Activated naive CD8-positive, alpha-beta T cell treated with anti-CD3 and anti-CD28 coated beads, Interleukin-2, amount 10 ng/mL, durations not matched to agents 7 days and 5 days (primary cell): ENCODE measurements around the gene GNG5. TPM values are rescaled to one million over a fixed set of nuclear protein-coding genes. Genes with fewer than 3 reads are reported as not detected.
"Not testable (repeated sequence)": the region's sequence is repeated elsewhere in the genome, so short reads cannot be mapped to it uniquely, and the experiment has no call there.

ENCODE experiments used
- ATAC-seq: fragments of 150-1000 bp; cut with Tn5 transposase; one replicate; pipeline ENCODE4 v1.10.0; 2021; ENCODE audit warnings: low read depth, moderate library complexity
- POLR2A ChIA-PET: fragments of 350-600 bp; sonication (Branson Sonifier 250); formaldehyde crosslinking; loops from one replicate; lab custom pipeline; 2021; ENCODE audit warnings: antibody characterized with exemption; lab: Charles Lee
- DNase-seq: peaks from one replicate; pipeline ENCODE4 v3.0.0; 2021
- H3K27ac Mint-ChIP-seq: one replicate; pipeline ENCODE4 v1.8.0; 2022; ENCODE audit warnings: mild to moderate bottlenecking, mixed read lengths
- H3K27me3 Mint-ChIP-seq: one replicate; pipeline ENCODE4 v1.8.0; 2022; ENCODE audit warnings: mild to moderate bottlenecking, moderate library complexity, mixed read lengths
- H3K36me3 Mint-ChIP-seq: one replicate; pipeline ENCODE4 v1.8.0; 2021; ENCODE audit warnings: mild to moderate bottlenecking, mixed read lengths
- H3K4me1 Mint-ChIP-seq: one replicate; pipeline ENCODE4 v1.8.0; 2021; ENCODE audit warnings: mixed read lengths
- H3K4me3 Mint-ChIP-seq: one replicate; pipeline ENCODE4 v1.8.0; 2022; ENCODE audit warnings: mild to moderate bottlenecking, moderate library complexity, mixed read lengths
- H3K9me3 Mint-ChIP-seq: one replicate; pipeline ENCODE4 v1.8.0; 2021; ENCODE audit warnings: mixed read lengths
- total RNA-seq, 2 experiments: library from RNA; stranded (reverse); gene quantifications; one replicate each; pipeline ENCODE4 v1.2.3, GENCODE V29; 2021

The GNG5 gene
- total RNA-seq, result 10 to 100 TPM; 88.0 to 88.4 TPM

- Mint-ChIP-seq H3K27ac (peak within 1 kb of the TSS; percentile 100), H3K4me1 (peaks cover 22% of the 10 kb centered on the region), H3K27me3 (no peaks in the 10 kb centered on the region), H3K36me3 (peaks cover 28% of the 10 kb centered on the region), H3K9me3 (peaks cover 3% of the 10 kb centered on the region), H3K4me3 (peak within 1 kb of the TSS; percentile 99)
- peak; percentile 99 for DNase-seq
- POLR2A ChIA-PET, result interaction anchor here (0.5 to 4.4 kb wide), 31 partner anchors 8 to 770 kb away, joined by 3 to 84 read pairs (median 4); partner anchors contain the start of genes BCL10, CTBS, PRKACB and RPF1
- ATAC-seq, result peak; percentile 91
Observed at GRCh38 chr1:84506002-84506728, at the start of gene GNG5, which contains the start of gene SPATA1. Gene GNG5 (minus strand): TSS chr1:84506581. CDS start chr1:84506091, 490 bp downstream. Gene SPATA1 (plus strand): TSS chr1:84506386. CDS start chr1:84516360, 9,974 bp downstream.

- POLR2A ChIA-PET, result no interaction called here
- Mint-ChIP-seq H3K27ac (no peak overlapping the region), H3K36me3 (peaks cover 14% of the 10 kb centered on the region), H3K27me3 (no peaks in the 10 kb centered on the region), H3K4me3 (no peak overlapping the region), H3K9me3 (no peaks in the 10 kb centered on the region), H3K4me1 (no peaks in the 10 kb centered on the region)
- DNase-seq (no peak), ATAC-seq (no peak)
Observed at GRCh38 chr1:84550826-84551225, 44.4 kb upstream of the GNG5 start.

DNA sequence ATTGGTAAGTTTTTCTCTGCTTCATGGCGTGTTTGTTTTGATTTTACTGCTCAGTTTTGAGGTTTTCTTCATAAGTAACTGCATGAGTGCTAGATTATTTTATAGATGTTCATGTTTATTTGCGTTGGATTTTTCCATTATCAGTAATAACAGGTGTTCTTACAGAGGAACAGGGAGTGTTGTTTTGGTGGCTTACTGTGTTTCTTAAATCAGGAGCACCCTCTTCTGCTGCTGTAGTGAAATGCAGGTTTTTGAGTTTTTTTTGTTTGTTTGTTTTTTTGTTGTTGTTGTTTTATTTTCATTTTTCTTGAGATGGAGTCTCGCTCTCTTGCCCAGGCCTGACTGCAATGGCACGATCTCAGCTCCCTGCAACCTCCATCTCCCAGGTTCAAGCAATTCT, 35.3 kb upstream of the GNG5 start:
- ATAC-seq, result no peak
- peaks cover 13% of the 10 kb centered on the region for H3K4me1 Mint-ChIP-seq
- no peaks in the 10 kb centered on the region for H3K9me3 Mint-ChIP-seq
- no peak for DNase-seq
- no peak overlapping the region for H3K27ac Mint-ChIP-seq
- no peak overlapping the region for H3K4me3 Mint-ChIP-seq
- POLR2A ChIA-PET, result no interaction called here
- peaks cover 13% of the 10 kb centered on the region for H3K36me3 Mint-ChIP-seq
- no peaks in the 10 kb centered on the region for H3K27me3 Mint-ChIP-seq

DNA sequence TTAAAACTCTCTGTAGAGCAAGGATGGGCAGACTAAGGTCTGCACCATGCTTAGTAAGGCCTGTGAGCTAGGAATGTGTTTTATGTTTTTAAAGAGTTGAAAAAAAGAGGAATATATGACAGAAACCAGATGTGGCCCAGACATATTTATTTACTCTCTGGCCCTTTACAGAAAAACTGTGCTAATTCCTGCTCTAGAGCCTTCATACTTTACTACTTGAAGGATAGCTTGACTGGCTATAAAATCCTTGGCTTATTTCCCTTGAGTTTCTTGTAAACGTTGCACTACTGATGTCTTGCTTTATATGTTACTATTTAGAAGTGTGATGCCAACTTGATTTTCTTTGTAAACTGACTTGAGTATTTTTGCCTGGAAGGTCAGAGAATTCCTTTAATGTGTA, 34.4 kb upstream of the GNG5 start:
- no peak overlapping the region for H3K27ac Mint-ChIP-seq
- no peak for ATAC-seq
- POLR2A ChIA-PET, result interaction anchor here (1.7 kb wide), 1 partner anchor 33 kb away, joined by 5 read pairs; the partner anchor contains the start of gene CTBS

GRCh38 chr1:84539972-84540371, 33.6 kb upstream of the GNG5 start:
- peaks cover 14% of the 10 kb centered on the region for H3K4me1 Mint-ChIP-seq
- H3K4me3 Mint-ChIP-seq, result no peak overlapping the region
- H3K9me3 Mint-ChIP-seq, result no peaks in the 10 kb centered on the region
- H3K27me3 Mint-ChIP-seq, result no peaks in the 10 kb centered on the region
- no peak overlapping the region for H3K27ac Mint-ChIP-seq
- POLR2A ChIA-PET, result interaction anchor here (1.7 kb wide), 1 partner anchor 34 kb away, joined by 5 read pairs; the partner anchor contains the start of gene CTBS
- peaks cover 10% of the 10 kb centered on the region for H3K36me3 Mint-ChIP-seq
- DNase-seq (no peak), ATAC-seq (no peak)

More for the DNA sequence above, 34.4 kb upstream of the GNG5 start:
- no peaks in the 10 kb centered on the region for H3K27me3 Mint-ChIP-seq
- DNase-seq, result no peak
- peaks cover 10% of the 10 kb centered on the region for H3K36me3 Mint-ChIP-seq
- H3K4me3 Mint-ChIP-seq, result no peak overlapping the region
- peaks cover 13% of the 10 kb centered on the region for H3K4me1 Mint-ChIP-seq
- H3K9me3 Mint-ChIP-seq, result no peaks in the 10 kb centered on the region

- H3K27ac Mint-ChIP-seq, result peak overlapping the region; percentile 31
- DNase-seq, result no peak
- no peak overlapping the region for H3K4me3 Mint-ChIP-seq
- no peak for ATAC-seq
- H3K27me3 Mint-ChIP-seq, result no peaks in the 10 kb centered on the region
- H3K9me3 Mint-ChIP-seq, result no peaks in the 10 kb centered on the region
- peaks cover 15% of the 10 kb centered on the region for H3K4me1 Mint-ChIP-seq
- POLR2A ChIA-PET, result interaction anchor here (1.5 kb wide), 1 partner anchor 33 kb away, joined by 5 read pairs; the partner anchor contains the start of genes GNG5 and SPATA1
- peaks cover 10% of the 10 kb centered on the region for H3K36me3 Mint-ChIP-seq
Observed at GRCh38 chr1:84538599-84538998, 32.2 kb upstream of the GNG5 start.

GRCh38 chr1:84525779-84526178, 19.4 kb upstream of the GNG5 start:
- ATAC-seq (no peak), DNase-seq (no peak)
- H3K4me1 Mint-ChIP-seq, result no peaks in the 10 kb centered on the region
- POLR2A ChIA-PET, result no interaction called here
- no peaks in the 10 kb centered on the region for H3K27me3 Mint-ChIP-seq
- H3K4me3 Mint-ChIP-seq, result no peak overlapping the region
- H3K27ac Mint-ChIP-seq, result no peak overlapping the region
- H3K9me3 Mint-ChIP-seq, result no peaks in the 10 kb centered on the region
- H3K36me3 Mint-ChIP-seq, result peaks cover 10% of the 10 kb centered on the region

DNA sequence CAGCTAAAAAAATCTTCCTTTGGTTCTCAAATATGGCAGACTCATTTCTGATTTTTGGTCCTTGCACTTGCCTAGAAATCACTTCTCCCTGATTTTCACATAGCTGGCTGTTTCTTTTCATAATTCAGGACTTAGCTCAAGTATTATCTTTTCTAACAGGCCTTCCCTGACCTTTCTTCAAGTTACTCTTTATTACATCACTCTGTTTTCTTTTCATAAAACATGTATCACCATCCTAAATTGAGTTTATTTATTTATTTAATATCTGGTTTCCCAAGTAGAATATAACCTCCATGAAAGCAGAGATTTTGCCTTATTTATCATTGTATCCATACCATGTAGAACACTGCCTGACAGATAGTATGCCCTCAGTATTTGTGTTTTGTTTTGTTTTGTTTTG, 18.2 kb upstream of the GNG5 start:
- Mint-ChIP-seq H3K27ac (no peak overlapping the region), H3K27me3 (no peaks in the 10 kb centered on the region), H3K9me3 (no peaks in the 10 kb centered on the region), H3K4me1 (no peaks in the 10 kb centered on the region), H3K36me3 (peaks cover 8% of the 10 kb centered on the region), H3K4me3 (no peak overlapping the region)
- ATAC-seq (no peak), DNase-seq (no peak)
- POLR2A ChIA-PET, result interaction anchor here (0.9 kb wide), 1 partner anchor 19 kb away, joined by 3 read pairs; the partner anchor contains the start of genes GNG5 and SPATA1

DNA sequence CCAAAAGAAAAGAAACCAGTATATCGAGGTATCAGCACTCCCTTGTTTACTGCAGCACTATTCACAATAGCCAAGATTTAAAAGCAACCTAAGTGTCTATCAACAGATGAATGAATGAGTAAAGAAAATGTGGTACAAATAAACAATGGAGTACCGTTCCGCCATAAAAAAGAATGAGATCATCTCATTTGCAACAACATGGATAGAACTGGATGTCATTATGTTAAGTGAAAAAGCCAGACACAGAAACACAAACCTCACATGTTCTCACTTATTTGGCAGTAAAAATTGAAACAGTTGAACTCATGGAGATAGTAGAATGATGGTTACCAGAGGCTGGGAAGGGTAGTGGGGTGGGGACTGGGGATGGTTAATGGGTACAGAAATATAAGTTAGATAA, 4.3 kb upstream of the GNG5 start:
- POLR2A ChIA-PET, result no interaction called here
- H3K4me3 Mint-ChIP-seq, result no peak overlapping the region
- H3K4me1 Mint-ChIP-seq, result peaks cover 2% of the 10 kb centered on the region
- no peak overlapping the region for H3K27ac Mint-ChIP-seq
- H3K36me3 Mint-ChIP-seq, result peaks cover 18% of the 10 kb centered on the region
- peaks cover 3% of the 10 kb centered on the region for H3K9me3 Mint-ChIP-seq
- ATAC-seq, result no peak
- no peak for DNase-seq
- no peaks in the 10 kb centered on the region for H3K27me3 Mint-ChIP-seq

- peaks cover 3% of the 10 kb centered on the region for H3K9me3 Mint-ChIP-seq
- H3K27ac Mint-ChIP-seq, result no peak overlapping the region
- no peak for DNase-seq
- POLR2A ChIA-PET, result no interaction called here
- no peaks in the 10 kb centered on the region for H3K27me3 Mint-ChIP-seq
- H3K4me1 Mint-ChIP-seq, result peaks cover 2% of the 10 kb centered on the region
- H3K4me3 Mint-ChIP-seq, result no peak overlapping the region
- peaks cover 18% of the 10 kb centered on the region for H3K36me3 Mint-ChIP-seq
- ATAC-seq, result no peak
Observed at GRCh38 chr1:84510165-84510564, 3.8 kb upstream of the GNG5 start.

GRCh38 chr1:84509029-84509428, 2.6 kb upstream of the GNG5 start:
- Mint-ChIP-seq H3K36me3 (peaks cover 21% of the 10 kb centered on the region), H3K4me3 (no peak overlapping the region), H3K27me3 (no peaks in the 10 kb centered on the region), H3K4me1 (peaks cover 11% of the 10 kb centered on the region), H3K27ac (no peak overlapping the region), H3K9me3 (peaks cover 3% of the 10 kb centered on the region)
- DNase-seq, result no peak
- POLR2A ChIA-PET, result no interaction called here
- ATAC-seq, result no peak

DNA sequence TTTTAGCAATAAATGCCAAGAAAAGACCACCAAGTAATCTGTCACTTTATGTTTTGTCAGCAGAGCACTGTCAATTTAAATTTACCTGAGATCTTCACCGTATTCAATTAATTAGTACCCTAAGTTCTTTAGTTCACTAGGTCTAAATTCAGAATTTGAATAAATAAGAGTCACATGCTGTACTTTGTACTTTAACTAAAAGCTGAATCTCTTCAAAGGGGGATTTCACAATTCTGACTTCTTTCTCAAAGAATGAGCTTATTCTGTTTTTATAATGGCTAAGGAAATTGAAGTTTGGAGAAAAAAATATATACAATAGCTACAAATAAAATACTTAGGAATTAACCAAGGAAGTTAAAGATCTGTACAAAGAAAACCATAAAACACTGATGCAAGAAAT, 2.1 kb upstream of the GNG5 start:
- ATAC-seq, result no peak
- Mint-ChIP-seq H3K27ac (no peak overlapping the region), H3K9me3 (peaks cover 3% of the 10 kb centered on the region), H3K36me3 (peaks cover 22% of the 10 kb centered on the region), H3K4me3 (peak overlapping the region; percentile 28), H3K27me3 (no peaks in the 10 kb centered on the region), H3K4me1 (peaks cover 15% of the 10 kb centered on the region)
- POLR2A ChIA-PET, result interaction anchor here (1.2 kb wide), 1 partner anchor 66 kb away, joined by 4 read pairs; the partner anchor contains the start of gene CTBS
- DNase-seq, result no peak

GRCh38 chr1:84507887-84508286, 1.5 kb upstream of the GNG5 start:
- not testable (repeated sequence) for DNase-seq, H3K9me3 Mint-ChIP-seq, H3K27me3 Mint-ChIP-seq, ATAC-seq, H3K4me3 Mint-ChIP-seq, H3K27ac Mint-ChIP-seq
- Mint-ChIP-seq H3K36me3 (peaks cover 22% of the 10 kb centered on the region), H3K4me1 (peaks cover 18% of the 10 kb centered on the region)
- POLR2A ChIA-PET, result interaction anchor here (1.2 kb wide), 1 partner anchor 66 kb away, joined by 4 read pairs; the partner anchor contains the start of gene CTBS
